SHP77 (cell line): ENCODE measurements around the gene EIF1AX.
"Not testable (repeated sequence)": the region's sequence is repeated elsewhere in the genome, so short reads cannot be mapped to it uniquely, and the experiment has no call there.

ENCODE experiments used
- DNase-seq, 2 experiments: peaks; one replicate each; lab custom pipeline; 2025; lab: John Stamatoyannopoulos, UW

The EIF1AX gene

GRCh38 chrX:20141281-20142220 lies at the start of gene EIF1AX:
EIF1AX (minus strand) TSS chrX:20141838; CDS start chrX:20141640, 198 bp downstream.
- DNase-seq, result peak; percentile 86 to 90

GRCh38 chrX:20189171-20189570 lies 47.5 kb upstream of the EIF1AX start:
- no peak for DNase-seq

- no peak for DNase-seq
Measured at GRCh38 chrX:20181598-20182329, 40.1 kb upstream of the EIF1AX start.

GRCh38 chrX:20177093-20177492 lies 35.5 kb upstream of the EIF1AX start:
- DNase-seq, result no peak

GRCh38 chrX:20173856-20174255 lies 32.2 kb upstream of the EIF1AX start:
- DNase-seq, result no peak

GRCh38 chrX:20173313-20173712 lies 31.7 kb upstream of the EIF1AX start:
- DNase-seq, result no peak

GRCh38 chrX:20171887-20172286 lies 30.2 kb upstream of the EIF1AX start:
- DNase-seq, result no peak

- DNase-seq, result not testable (repeated sequence)
Measured at GRCh38 chrX:20162516-20162915, 20.9 kb upstream of the EIF1AX start.

GRCh38 chrX:20159797-20160385 lies 18.3 kb upstream of the EIF1AX start:
- no peak for DNase-seq

- DNase-seq, result no peak
Measured at GRCh38 chrX:20151689-20152088, 10.1 kb upstream of the EIF1AX start.

GRCh38 chrX:20149326-20149725 lies 7.7 kb upstream of the EIF1AX start:
- DNase-seq, result no peak

- no peak for DNase-seq
Measured at GRCh38 chrX:20147561-20147960, 5.9 kb upstream of the EIF1AX start.

GRCh38 chrX:20144491-20144890 lies 2.9 kb upstream of the EIF1AX start:
- no peak for DNase-seq

- DNase-seq, result no peak
Measured at GRCh38 chrX:20143561-20143960, 1.9 kb upstream of the EIF1AX start.

GRCh38 chrX:20143111-20143510 lies 1.5 kb upstream of the EIF1AX start:
- DNase-seq, result no peak

GRCh38 chrX:20140420-20140819 lies 1.2 kb downstream of the EIF1AX start:
- no peak for DNase-seq

GRCh38 chrX:20139966-20140365 lies 1.7 kb downstream of the EIF1AX start:
- DNase-seq, result no peak

GRCh38 chrX:20135944-20136343 lies 5.7 kb downstream of the EIF1AX start:
- no peak for DNase-seq

GRCh38 chrX:20132666-20133065 lies 9.0 kb downstream of the EIF1AX start:
- DNase-seq, result no peak

- DNase-seq, result no peak
Measured at GRCh38 chrX:20130357-20130756, 11.3 kb downstream of the EIF1AX start.

- no peak for DNase-seq
Measured at GRCh38 chrX:20129547-20129946, 12.1 kb downstream of the EIF1AX start.

- no peak for DNase-seq
Measured at GRCh38 chrX:20128670-20129069, 13.0 kb downstream of the EIF1AX start.

GRCh38 chrX:20127440-20127839 lies 14.2 kb downstream of the EIF1AX start:
- DNase-seq, result not testable (repeated sequence)
